Fibroblast of mammary gland (primary cell): ENCODE data around the gene NPSR1.
"Not testable (repeated sequence)": the region's sequence is repeated elsewhere in the genome, so short reads cannot be mapped to it uniquely, and the experiment has no call there.

ENCODE experiments used
- DNase-seq: peaks from one replicate; pipeline ENCODE4 v3.0.0-alpha.2; 2010; ENCODE audit warnings: low read depth
- H3K4me3 ChIP-seq: 2 replicates; pipeline ENCODE4 v1.5.1; 2011; ENCODE audit warnings: low read depth, mild to moderate bottlenecking, low read length, moderate library complexity; ENCODE audit not compliant: control insufficient read depth
- CTCF ChIP-seq: conservative IDR thresholded peaks from 2 replicates; pipeline ENCODE4 v1.5.1; 2011; ENCODE audit warnings: low read depth, low read length, inconsistent platforms; ENCODE audit not compliant: control insufficient read depth, insufficient read depth

NPSR1 gene

GRCh38 chr7:34657632-34658268, at the start of gene NPSR1:
Gene NPSR1 (plus strand): TSS chr7:34658218. CDS start chr7:34658413, 195 bp downstream.
- TF ChIP-seq CTCF, result no peak
- no peak within 1 kb of the TSS for H3K4me3 ChIP-seq
- no peak for DNase-seq

DNA sequence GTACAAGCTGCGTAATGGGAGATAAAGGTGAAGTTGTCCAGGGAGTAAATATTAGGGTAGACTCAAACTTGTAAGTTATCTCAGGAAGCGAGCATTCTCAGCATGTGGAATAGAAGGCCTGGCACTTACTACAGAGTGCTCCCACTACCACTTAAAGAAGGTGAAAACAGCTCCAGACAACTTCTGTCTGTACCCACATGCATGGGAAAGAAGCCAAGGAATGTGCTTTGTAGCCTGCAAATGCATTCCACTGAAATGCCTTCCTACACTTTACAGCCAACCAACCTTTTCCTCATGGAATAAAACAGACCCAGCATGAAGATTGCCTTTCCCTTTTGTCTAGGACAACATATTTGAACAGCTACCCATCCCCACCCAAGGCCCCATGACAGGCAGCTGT, 45.4 kb upstream of the NPSR1 start:
- no peak overlapping the region for H3K4me3 ChIP-seq
- no peak for TF ChIP-seq CTCF
- DNase-seq, result no peak

GRCh38 chr7:34620425-34620824, 37.6 kb upstream of the NPSR1 start:
- DNase-seq, result no peak
- no peak overlapping the region for H3K4me3 ChIP-seq
- no peak for TF ChIP-seq CTCF

GRCh38 chr7:34622182-34622581, 35.8 kb upstream of the NPSR1 start:
- TF ChIP-seq CTCF, result no peak
- DNase-seq, result no peak
- no peak overlapping the region for H3K4me3 ChIP-seq

DNA sequence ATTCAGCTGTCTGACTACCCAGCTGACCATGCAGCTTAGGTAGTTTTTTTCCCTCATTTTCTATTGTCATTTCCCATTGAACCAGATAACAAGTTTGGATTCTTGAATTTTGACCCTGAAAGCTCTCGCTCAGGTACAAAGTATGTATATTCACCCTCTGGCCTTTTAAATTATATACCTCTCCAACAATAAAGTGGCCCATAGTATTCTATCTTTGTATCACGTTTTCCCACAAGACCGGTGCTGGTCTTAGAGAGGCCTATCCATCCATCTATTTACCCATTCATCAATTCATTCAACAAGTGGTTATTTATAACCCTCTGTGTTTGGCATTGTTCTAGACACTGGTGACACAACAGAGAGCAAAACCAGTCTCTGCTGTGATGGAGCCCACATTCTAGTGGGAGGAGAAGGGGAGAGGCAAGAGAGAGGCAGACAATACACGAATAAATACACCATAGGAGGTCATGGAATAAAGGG, 35.2 kb upstream of the NPSR1 start:
- no peak for TF ChIP-seq CTCF
- DNase-seq, result no peak
- no peak overlapping the region for H3K4me3 ChIP-seq

DNA sequence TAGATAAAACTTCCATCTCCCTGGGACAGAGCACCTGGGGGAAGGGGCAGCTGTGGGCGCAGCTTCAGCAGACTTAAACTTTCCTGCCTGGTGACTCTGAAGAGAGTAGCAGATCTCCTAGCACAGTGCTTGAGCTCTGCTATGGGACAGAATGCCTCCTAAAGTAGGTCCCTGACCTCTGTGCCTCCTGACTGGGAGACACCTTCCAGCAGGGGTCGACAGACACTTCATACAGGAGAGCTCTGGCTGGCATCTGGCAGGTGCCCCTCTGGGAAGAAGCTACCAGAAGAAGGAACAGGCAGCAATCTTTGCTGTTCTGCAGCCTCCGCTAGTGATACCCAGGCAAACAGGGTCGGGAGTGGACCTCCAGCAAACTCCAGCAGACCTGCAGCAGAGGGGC, 29.4 kb upstream of the NPSR1 start:
- not testable (repeated sequence) for DNase-seq, H3K4me3 ChIP-seq

GRCh38 chr7:34652809-34653208, 5.2 kb upstream of the NPSR1 start:
- DNase-seq, result peak; percentile 1
- H3K4me3 ChIP-seq, result no peak overlapping the region
- no peak for TF ChIP-seq CTCF
